GM12875 (cell line): Measurements from ENCODE around the gene AP1G1.

Experiments
- H3K4me3 ChIP-seq: one replicate; pipeline ENCODE4 v1.5.1; 2011; ENCODE audit warnings: low read depth, low read length, control low read depth
- CTCF ChIP-seq: IDR thresholded peaks from 2 replicates; pipeline ENCODE4 v1.5.1; 2011; ENCODE audit warnings: low read depth, mild to moderate bottlenecking, control low read depth, inconsistent platforms, low read length, moderate library complexity, borderline replicate concordance; ENCODE audit not compliant: insufficient read depth

Gene AP1G1

GRCh38 chr16:71732587-71732986 is 76.0 kb downstream of the AP1G1 start:
- TF ChIP-seq CTCF, result no peak
- no peak overlapping the region for H3K4me3 ChIP-seq

- TF ChIP-seq CTCF, result no peak
- no peak overlapping the region for H3K4me3 ChIP-seq
Observed at GRCh38 chr16:71727551-71728324, 80.9 kb downstream of the AP1G1 start.

GRCh38 chr16:71726476-71727315 is 81.9 kb downstream of the AP1G1 start:
- H3K4me3 ChIP-seq, result no peak overlapping the region
- TF ChIP-seq CTCF, result no peak

- TF ChIP-seq CTCF, result no peak
- H3K4me3 ChIP-seq, result peak within 1 kb of the TSS; percentile 67
Observed at GRCh38 chr16:71724320-71724751, 84.3 kb downstream of the AP1G1 start, which contains the start of gene PHLPP2. Gene PHLPP2 (minus strand): TSS chr16:71724701. CDS start chr16:71714795, 9,906 bp downstream.

- peak overlapping the region; percentile 67 for H3K4me3 ChIP-seq
- TF ChIP-seq CTCF, result no peak
Observed at GRCh38 chr16:71723537-71724319, 84.9 kb downstream of the AP1G1 start.

- peak overlapping the region; percentile 67 for H3K4me3 ChIP-seq
- no peak for TF ChIP-seq CTCF
Observed at GRCh38 chr16:71722801-71723536, 85.7 kb downstream of the AP1G1 start.
